ENCODE data around the gene FCHO1. TPM values are rescaled to one million over a fixed set of nuclear protein-coding genes. Genes with fewer than 3 reads are reported as not detected.

FCHO1 gene
- polyA plus RNA-seq, 1 donor (not counting 4 experiments of a cell fraction or from before 2014, with no cell fraction given) = 0.14 TPM

GRCh38 chr19:17721111-17721628 lies 30.1 kb upstream of the FCHO1 start:
- Histone ChIP-seq H3K4me2 (ENCODE audit: control insufficient read depth, extremely low read depth, insufficient read depth, low read depth, low read length) (no peak overlapping the region), H3K79me2 (ENCODE audit: control insufficient read depth, insufficient read depth, low read length) (peaks cover 7% of the 10 kb centered on the region), H3K4me3 (ENCODE audit: control insufficient read depth in 2 of 3, extremely low read depth in 1 of 3, insufficient read depth in 2 of 3, low read depth in 1 of 3, low read length in 3 of 3) (no peak overlapping the region), H3K36me3 (ENCODE audit: control insufficient read depth in 2 of 2, extremely low read depth in 1 of 2, insufficient read depth in 2 of 2, low read length in 2 of 2) (peaks cover 3 to 18% of the 10 kb centered on the region in 2 experiments), H3K4me1 (ENCODE audit: control insufficient read depth, extremely low read depth, insufficient read depth, low read length) (peaks cover 22% of the 10 kb centered on the region), H4K20me1 (ENCODE audit: control insufficient read depth, extremely low read depth, insufficient read depth, low read length) (peaks cover 20% of the 10 kb centered on the region), H2AFZ (ENCODE audit: control insufficient read depth, low read length) (no peak overlapping the region), H3K9me3 (ENCODE audit: control insufficient read depth, low read depth, low read length) (no peaks in the 10 kb centered on the region), H3K9me1 (ENCODE audit: control insufficient read depth, extremely low read depth, insufficient read depth, low read length) (peaks cover 5% of the 10 kb centered on the region), H3K9ac (ENCODE audit: control insufficient read depth, extremely low read depth, insufficient read depth, low read length) (no peak overlapping the region), H3K27ac (ENCODE audit: control insufficient read depth, insufficient read depth, low read length) (no peak overlapping the region), H3K27me3 (ENCODE audit: control insufficient read depth, extremely low read depth, insufficient read depth, low read length) (no peaks in the 10 kb centered on the region)
- FAIRE-seq = no peak
- no peak for DNase-seq (ENCODE audit: low read depth, low spot score)
- dilution Hi-C loops (cut with MboI; ENCODE audit: extremely low pct_ligation_motif_present, low sequenced_read_pairs) = no loop called here
- TF ChIP-seq, protein P1, sequence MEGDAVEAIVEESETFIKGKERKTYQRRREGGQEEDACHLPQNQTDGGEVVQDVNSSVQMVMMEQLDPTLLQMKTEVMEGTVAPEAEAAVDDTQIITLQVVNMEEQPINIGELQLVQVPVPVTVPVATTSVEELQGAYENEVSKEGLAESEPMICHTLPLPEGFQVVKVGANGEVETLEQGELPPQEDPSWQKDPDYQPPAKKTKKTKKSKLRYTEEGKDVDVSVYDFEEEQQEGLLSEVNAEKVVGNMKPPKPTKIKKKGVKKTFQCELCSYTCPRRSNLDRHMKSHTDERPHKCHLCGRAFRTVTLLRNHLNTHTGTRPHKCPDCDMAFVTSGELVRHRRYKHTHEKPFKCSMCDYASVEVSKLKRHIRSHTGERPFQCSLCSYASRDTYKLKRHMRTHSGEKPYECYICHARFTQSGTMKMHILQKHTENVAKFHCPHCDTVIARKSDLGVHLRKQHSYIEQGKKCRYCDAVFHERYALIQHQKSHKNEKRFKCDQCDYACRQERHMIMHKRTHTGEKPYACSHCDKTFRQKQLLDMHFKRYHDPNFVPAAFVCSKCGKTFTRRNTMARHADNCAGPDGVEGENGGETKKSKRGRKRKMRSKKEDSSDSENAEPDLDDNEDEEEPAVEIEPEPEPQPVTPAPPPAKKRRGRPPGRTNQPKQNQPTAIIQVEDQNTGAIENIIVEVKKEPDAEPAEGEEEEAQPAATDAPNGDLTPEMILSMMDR (optimal IDR thresholded peaks at IDR 0.05 in 1 of 3, IDR thresholded peaks at IDR 0.05 in 1 of 3, conservative IDR thresholded peaks at IDR 0.05 in 1 of 3; ENCODE audit: extremely low read depth in 1 of 3, insufficient read depth in 2 of 3, low read length in 3 of 3) = no peak
- TF ChIP-seq EZH2 (IDR thresholded peaks at IDR 0.05; ENCODE audit: low read length) = no peak

- H3K4me1 ChIP-seq (ENCODE audit: control insufficient read depth, extremely low read depth, insufficient read depth, low read length) = peaks cover 22% of the 10 kb centered on the region
- no peak overlapping the region for H3K9ac ChIP-seq (ENCODE audit: control insufficient read depth, extremely low read depth, insufficient read depth, low read length)
- H3K4me2 ChIP-seq (ENCODE audit: control insufficient read depth, extremely low read depth, insufficient read depth, low read depth, low read length) = no peak overlapping the region
- no peak for FAIRE-seq
- dilution Hi-C loops (cut with MboI; ENCODE audit: extremely low pct_ligation_motif_present, low sequenced_read_pairs) = no loop called here
- H3K27me3 ChIP-seq (ENCODE audit: control insufficient read depth, extremely low read depth, insufficient read depth, low read length) = no peaks in the 10 kb centered on the region
- H3K4me3 ChIP-seq (ENCODE audit: control insufficient read depth in 2 of 3, extremely low read depth in 1 of 3, insufficient read depth in 2 of 3, low read depth in 1 of 3, low read length in 3 of 3) = no peak overlapping the region
- H3K79me2 ChIP-seq (ENCODE audit: control insufficient read depth, insufficient read depth, low read length) = peaks cover 7% of the 10 kb centered on the region
- TF ChIP-seq, protein P1 (optimal IDR thresholded peaks at IDR 0.05 in 1 of 3, IDR thresholded peaks at IDR 0.05 in 1 of 3, conservative IDR thresholded peaks at IDR 0.05 in 1 of 3; ENCODE audit: extremely low read depth in 1 of 3, insufficient read depth in 2 of 3, low read length in 3 of 3) = no peak
- TF ChIP-seq EZH2 (IDR thresholded peaks at IDR 0.05; ENCODE audit: low read length) = no peak
- H3K9me3 ChIP-seq (ENCODE audit: control insufficient read depth, low read depth, low read length) = no peaks in the 10 kb centered on the region
- H3K9me1 ChIP-seq (ENCODE audit: control insufficient read depth, extremely low read depth, insufficient read depth, low read length) = peaks cover 5% of the 10 kb centered on the region
- no peak overlapping the region for H3K27ac ChIP-seq (ENCODE audit: control insufficient read depth, insufficient read depth, low read length)
- DNase-seq (ENCODE audit: low read depth, low spot score) = no peak
- H3K36me3 ChIP-seq (ENCODE audit: control insufficient read depth in 2 of 2, extremely low read depth in 1 of 2, insufficient read depth in 2 of 2, low read length in 2 of 2) = peaks cover 3 to 18% of the 10 kb centered on the region in 2 experiments
- H2AFZ ChIP-seq (ENCODE audit: control insufficient read depth, low read length) = no peak overlapping the region
- peaks cover 20% of the 10 kb centered on the region for H4K20me1 ChIP-seq (ENCODE audit: control insufficient read depth, extremely low read depth, insufficient read depth, low read length)
Observed at GRCh38 chr19:17721821-17722220, 29.5 kb upstream of the FCHO1 start.

All from keratinocyte (primary cell).